Mammary epithelial cell (primary cell): ENCODE data around the gene RASSF6.

Experiments used
- CTCF ChIP-seq, 2 donors: IDR thresholded peaks in 1 of 2; conservative IDR thresholded peaks in 1 of 2; 2 replicates each; pipeline ENCODE4 v1.5.1; 2011 to 2012; ENCODE audit warnings: inconsistent platforms in 2 of 2, low read length in 2 of 2, mild to moderate bottlenecking in 2 of 2, control low read depth in 1 of 2, low read depth in 1 of 2; ENCODE audit not compliant: insufficient read depth in 1 of 2; ENCODE audit errors: extremely low read depth in 1 of 2
- EZH2 ChIP-seq: IDR thresholded peaks from 2 replicates; pipeline ENCODE4 v1.6.1; 2012; ENCODE audit warnings: low read length, inconsistent platforms, borderline replicate concordance

- no peak for TF ChIP-seq EZH2
- no peak for TF ChIP-seq CTCF (conservative IDR thresholded peaks at IDR 0.05 in 1 of 2, IDR thresholded peaks at IDR 0.05 in 1 of 2; ENCODE audit: extremely low read depth in 1 of 2, insufficient read depth in 1 of 2, low read depth in 1 of 2, low read length in 2 of 2)
Observed at GRCh38 chr4:73576381-73576780, 43.9 kb downstream of the RASSF6 start.
